ENCODE results near the gene SNX22. TPM values are rescaled to one million over a fixed set of nuclear protein-coding genes. Genes with fewer than 3 reads are reported as not detected.
A peak's percentile ranks its signal among the peaks of the same experiment; 100 is the strongest.

SNX22 gene
- total and polyA plus RNA-seq, 9 of the 15 experiments (the other 6 are each of a cell fraction or from before 2014, with no cell fraction given), result 0.91 to 3.0 (median 2.0) TPM

GRCh38 chr15:64162869-64163658 lies 11.5 kb downstream of the SNX22 start, which contains the start of gene PPIB (continued):
- TF ChIP-seq RNF219 (CRISPR knock-in tag; IDR thresholded peaks at IDR 0.05) (no peak), THRB (CRISPR knock-in tag; conservative IDR thresholded peaks at IDR 0.05) (0 out of 2 replicates have a peak, but pooled peaks have one; percentile 41), TAF15 (IDR thresholded peaks at IDR 0.05; ENCODE audit: low read depth, low read length) (no peak), ZNF507 (tag; conservative IDR thresholded peaks at IDR 0.05) (no peak), ZKSCAN1 (IDR thresholded peaks at IDR 0.05; ENCODE audit: low read depth, low read length) (no peak), BMI1 (IDR thresholded peaks at IDR 0.05; ENCODE audit: low read length) (no peak), NFXL1 (CRISPR knock-in tag; IDR thresholded peaks at IDR 0.05) (no peak), DMBX1 (CRISPR knock-in tag; IDR thresholded peaks at IDR 0.05; ENCODE audit: borderline replicate concordance) (peak; percentile 31), HINFP (tag; conservative IDR thresholded peaks at IDR 0.05; ENCODE audit: low read depth) (no peak), THRAP3 (IDR thresholded peaks at IDR 0.05; ENCODE audit: borderline replicate concordance) (no peak), CHD2 (IDR thresholded peaks at IDR 0.05; ENCODE audit: low read depth, low read length) (no peak), NR2C2 (CRISPR knock-in tag; IDR thresholded peaks at IDR 0.05) (peak; percentile 26; the same call in 1 of the 2 replicates), NR2C2 (tag; IDR thresholded peaks at IDR 0.05) (peak; percentile 89), CCNT2 (IDR thresholded peaks at IDR 0.05; ENCODE audit: borderline replicate concordance, extremely low read depth, insufficient read length, low read depth, low read length) (peak; percentile 91), MCM5 (IDR thresholded peaks at IDR 0.05; ENCODE audit: low read depth) (no peak), SRSF9 (IDR thresholded peaks at IDR 0.05; ENCODE audit: borderline replicate concordance, low read depth, low read length) (no peak), SETDB1 (IDR thresholded peaks at IDR 0.05; ENCODE audit: low read length) (no peak), NFIX (CRISPR knock-in tag; IDR thresholded peaks at IDR 0.05; ENCODE audit: low read depth) (no peak), MXI1 (IDR thresholded peaks at IDR 0.05; ENCODE audit: low read depth, low read length) (no peak; the same call in 1 of the 2 replicates), PHB (CRISPR knock-in tag; IDR thresholded peaks at IDR 0.05) (no peak), ARID3B (CRISPR knock-in tag; IDR thresholded peaks at IDR 0.05; ENCODE audit: borderline replicate concordance) (no peak), FOXJ3 (CRISPR knock-in tag; IDR thresholded peaks at IDR 0.05) (no peak)

Data from K562 (cell line).